Neural cell (in vitro differentiated cells): ENCODE data around the gene DMXL1. TPM values are rescaled to one million over a fixed set of nuclear protein-coding genes. Genes with fewer than 3 reads are reported as not detected.

Experiments used
- H2AFZ ChIP-seq: fragments of 200-600, 300-800 bp; sonication (generic), shearing (Covaris generic); 2 replicates; pipeline ENCODE4 v1.6.0; 2014; ENCODE audit warnings: low read depth, mild to moderate bottlenecking, antibody characterized with exemption, low read length, moderate library complexity
- H3F3A ChIP-seq: fragments of 200-600 bp; shearing (Covaris generic); 2 replicates; pipeline ENCODE4 v1.6.1; 2016; ENCODE audit warnings: mild to moderate bottlenecking, moderate library complexity, mixed read lengths, antibody characterized with exemption, low read length; ENCODE audit not compliant: insufficient read depth, poor library complexity, severe bottlenecking
- H3K27ac ChIP-seq: fragments of 200-600, 300-800 bp; sonication (generic), shearing (Covaris generic); 2 replicates; pipeline ENCODE4 v1.5.1; 2014; ENCODE audit warnings: mild to moderate bottlenecking, low read length, moderate library complexity
- H3K27me3 ChIP-seq: fragments of 300-800, 200-600 bp; sonication (generic), shearing (Covaris generic); 2 replicates; pipeline ENCODE4 v1.6.0; 2014; ENCODE audit warnings: mild to moderate bottlenecking, low read depth, low read length, moderate library complexity; ENCODE audit not compliant: insufficient read depth
- H3K36me3 ChIP-seq: fragments of 300-800, 200-600 bp; sonication (generic), shearing (Covaris generic); 2 replicates; pipeline ENCODE4 v1.5.1; 2014; ENCODE audit warnings: mild to moderate bottlenecking, antibody characterized with exemption, low read length, moderate library complexity; ENCODE audit not compliant: insufficient read depth
- H3K4me2 ChIP-seq: fragments of 300-800, 200-600 bp; sonication (generic), shearing (Covaris generic); 2 replicates; pipeline ENCODE4 v1.6.0; 2014; ENCODE audit warnings: mild to moderate bottlenecking, low read length
- H3K4me3 ChIP-seq: fragments of 300-800, 200-600 bp; sonication (generic), shearing (Covaris generic); 2 replicates; pipeline ENCODE4 v1.5.1; 2014; ENCODE audit warnings: mild to moderate bottlenecking, low read length, moderate library complexity
- H3K79me2 ChIP-seq: fragments of 200-600 bp; shearing (Covaris generic); replicated peaks from 2 replicates; pipeline ENCODE4 v1.6.0; 2014; ENCODE audit warnings: mild to moderate bottlenecking, low read length, moderate library complexity; ENCODE audit not compliant: insufficient read depth
- H3K9ac ChIP-seq: fragments of 300-800, 200-600 bp; sonication (generic), shearing (Covaris generic); 2 replicates; pipeline ENCODE4 v1.6.1; 2016; ENCODE audit warnings: mild to moderate bottlenecking, low read length, mixed read lengths
- H3K9me2 ChIP-seq: fragments of 200-600 bp; shearing (Covaris generic); 2 replicates; pipeline ENCODE4 v1.6.1; 2016; ENCODE audit warnings: mild to moderate bottlenecking, low read length, mixed read lengths; ENCODE audit not compliant: insufficient read depth
- H3K9me3 ChIP-seq: fragments of 200-600, 300-800 bp; sonication (generic), shearing (Covaris generic); 2 replicates; pipeline ENCODE4 v1.6.1; 2016; ENCODE audit warnings: mild to moderate bottlenecking, mixed run types, low read length, moderate library complexity, mixed read lengths
- H4K20me1 ChIP-seq: fragments of 200-600 bp; shearing (Covaris generic); 2 replicates; pipeline ENCODE4 v1.6.1; 2016; ENCODE audit warnings: mild to moderate bottlenecking, mixed run types; ENCODE audit not compliant: insufficient read depth
- EP300 ChIP-seq: fragments of 450-650 bp; conservative IDR thresholded peaks from 2 replicates; pipeline ENCODE4 v1.6.1; 2014; ENCODE audit warnings: antibody characterized with exemption, mild to moderate bottlenecking, moderate library complexity; ENCODE audit not compliant: poor library complexity, severe bottlenecking
- EZH2 ChIP-seq: fragments of 200-600, 300-800 bp; shearing (Covaris generic), sonication (generic); IDR thresholded peaks from 2 replicates; pipeline ENCODE4 v1.6.1; 2014; ENCODE audit warnings: antibody characterized with exemption, low read length, borderline replicate concordance, mild to moderate bottlenecking; ENCODE audit not compliant: insufficient read depth, poor library complexity, severe bottlenecking
- MXI1 ChIP-seq: fragments of 450-650 bp; conservative IDR thresholded peaks from 2 replicates; pipeline ENCODE4 v1.6.1; 2014; ENCODE audit warnings: antibody characterized with exemption, mild to moderate bottlenecking; ENCODE audit not compliant: poor library complexity, severe bottlenecking
- POLR2AphosphoS5 ChIP-seq: IDR thresholded peaks from 2 replicates; pipeline ENCODE4 v1.6.1; 2012
- RAD21 ChIP-seq: fragments of 450-650 bp; conservative IDR thresholded peaks from 2 replicates; pipeline ENCODE4 v1.6.1; 2014; ENCODE audit warnings: antibody characterized with exemption, mild to moderate bottlenecking, moderate library complexity
- SMC3 ChIP-seq: fragments of 450-650 bp; conservative IDR thresholded peaks from 2 replicates; pipeline ENCODE4 v1.6.1; 2014; ENCODE audit warnings: antibody characterized with exemption, mild to moderate bottlenecking, moderate library complexity; ENCODE audit not compliant: poor library complexity
- TAF1 ChIP-seq: IDR thresholded peaks from 2 replicates; pipeline ENCODE4 v1.6.1; 2012; ENCODE audit warnings: low read depth
- polyA plus RNA-seq: library from polyadenylated mRNA; depleted of rRNA; stranded (reverse); fragments of >200 nt; gene quantifications from 2 replicates; pipeline ENCODE4 v1.2.3, GENCODE V29; 2014
- TF ChIP-seq, protein P1 (sequence below): fragments of 450-650 bp; IDR thresholded peaks from 2 replicates; pipeline ENCODE4 v1.5.1; 2014; ENCODE audit warnings: antibody characterized with exemption, mild to moderate bottlenecking, moderate library complexity; ENCODE audit not compliant: poor library complexity, severe bottlenecking
- TF ChIP-seq, protein P2 (sequence below): IDR thresholded peaks from 2 replicates; pipeline ENCODE4 v1.6.1; 2012; ENCODE audit warnings: borderline replicate concordance

Gene DMXL1
- polyA plus RNA-seq, 1 donor from 2014 or later: 46.9 TPM

DNA sequence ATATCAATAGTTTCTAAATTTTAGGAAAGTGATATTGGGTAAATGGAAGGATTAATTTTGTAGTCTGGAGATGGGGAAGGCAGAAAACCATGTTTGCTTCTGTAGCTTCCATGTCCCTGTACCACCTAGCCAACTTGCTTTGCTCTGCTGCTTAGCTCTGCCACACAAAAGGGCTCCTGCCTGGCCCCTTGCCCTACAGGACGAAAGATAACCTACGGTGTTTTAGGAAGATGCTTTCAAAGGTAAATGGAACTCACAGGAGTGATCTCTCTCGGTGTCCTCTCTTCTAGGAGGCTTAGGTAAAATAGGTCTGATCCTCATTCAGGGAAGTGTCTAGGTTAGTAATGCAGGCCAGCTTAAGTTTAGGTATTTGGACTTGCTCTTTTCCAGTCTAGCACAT, 37.8 kb upstream of the DMXL1 start:
- no peaks in the 10 kb centered on the region for H3F3A ChIP-seq
- TF ChIP-seq, protein P1, sequence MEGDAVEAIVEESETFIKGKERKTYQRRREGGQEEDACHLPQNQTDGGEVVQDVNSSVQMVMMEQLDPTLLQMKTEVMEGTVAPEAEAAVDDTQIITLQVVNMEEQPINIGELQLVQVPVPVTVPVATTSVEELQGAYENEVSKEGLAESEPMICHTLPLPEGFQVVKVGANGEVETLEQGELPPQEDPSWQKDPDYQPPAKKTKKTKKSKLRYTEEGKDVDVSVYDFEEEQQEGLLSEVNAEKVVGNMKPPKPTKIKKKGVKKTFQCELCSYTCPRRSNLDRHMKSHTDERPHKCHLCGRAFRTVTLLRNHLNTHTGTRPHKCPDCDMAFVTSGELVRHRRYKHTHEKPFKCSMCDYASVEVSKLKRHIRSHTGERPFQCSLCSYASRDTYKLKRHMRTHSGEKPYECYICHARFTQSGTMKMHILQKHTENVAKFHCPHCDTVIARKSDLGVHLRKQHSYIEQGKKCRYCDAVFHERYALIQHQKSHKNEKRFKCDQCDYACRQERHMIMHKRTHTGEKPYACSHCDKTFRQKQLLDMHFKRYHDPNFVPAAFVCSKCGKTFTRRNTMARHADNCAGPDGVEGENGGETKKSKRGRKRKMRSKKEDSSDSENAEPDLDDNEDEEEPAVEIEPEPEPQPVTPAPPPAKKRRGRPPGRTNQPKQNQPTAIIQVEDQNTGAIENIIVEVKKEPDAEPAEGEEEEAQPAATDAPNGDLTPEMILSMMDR: no peak
- TF ChIP-seq EZH2 (no peak), MXI1 (no peak), RAD21 (no peak), TAF1 (no peak), EP300 (no peak), SMC3 (no peak), POLR2AphosphoS5 (no peak)
- TF ChIP-seq, protein P2, sequence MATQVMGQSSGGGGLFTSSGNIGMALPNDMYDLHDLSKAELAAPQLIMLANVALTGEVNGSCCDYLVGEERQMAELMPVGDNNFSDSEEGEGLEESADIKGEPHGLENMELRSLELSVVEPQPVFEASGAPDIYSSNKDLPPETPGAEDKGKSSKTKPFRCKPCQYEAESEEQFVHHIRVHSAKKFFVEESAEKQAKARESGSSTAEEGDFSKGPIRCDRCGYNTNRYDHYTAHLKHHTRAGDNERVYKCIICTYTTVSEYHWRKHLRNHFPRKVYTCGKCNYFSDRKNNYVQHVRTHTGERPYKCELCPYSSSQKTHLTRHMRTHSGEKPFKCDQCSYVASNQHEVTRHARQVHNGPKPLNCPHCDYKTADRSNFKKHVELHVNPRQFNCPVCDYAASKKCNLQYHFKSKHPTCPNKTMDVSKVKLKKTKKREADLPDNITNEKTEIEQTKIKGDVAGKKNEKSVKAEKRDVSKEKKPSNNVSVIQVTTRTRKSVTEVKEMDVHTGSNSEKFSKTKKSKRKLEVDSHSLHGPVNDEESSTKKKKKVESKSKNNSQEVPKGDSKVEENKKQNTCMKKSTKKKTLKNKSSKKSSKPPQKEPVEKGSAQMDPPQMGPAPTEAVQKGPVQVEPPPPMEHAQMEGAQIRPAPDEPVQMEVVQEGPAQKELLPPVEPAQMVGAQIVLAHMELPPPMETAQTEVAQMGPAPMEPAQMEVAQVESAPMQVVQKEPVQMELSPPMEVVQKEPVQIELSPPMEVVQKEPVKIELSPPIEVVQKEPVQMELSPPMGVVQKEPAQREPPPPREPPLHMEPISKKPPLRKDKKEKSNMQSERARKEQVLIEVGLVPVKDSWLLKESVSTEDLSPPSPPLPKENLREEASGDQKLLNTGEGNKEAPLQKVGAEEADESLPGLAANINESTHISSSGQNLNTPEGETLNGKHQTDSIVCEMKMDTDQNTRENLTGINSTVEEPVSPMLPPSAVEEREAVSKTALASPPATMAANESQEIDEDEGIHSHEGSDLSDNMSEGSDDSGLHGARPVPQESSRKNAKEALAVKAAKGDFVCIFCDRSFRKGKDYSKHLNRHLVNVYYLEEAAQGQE: no peak
- no peak overlapping the region for H3K4me3 ChIP-seq
- H3K4me2 ChIP-seq: no peak overlapping the region
- no peaks in the 10 kb centered on the region for H3K27me3 ChIP-seq
- no peaks in the 10 kb centered on the region for H3K79me2 ChIP-seq
- H2AFZ ChIP-seq: no peak overlapping the region
- H3K9ac ChIP-seq: no peak overlapping the region
- no peaks in the 10 kb centered on the region for H3K9me2 ChIP-seq
- no peaks in the 10 kb centered on the region for H4K20me1 ChIP-seq
- no peaks in the 10 kb centered on the region for H3K9me3 ChIP-seq
- H3K27ac ChIP-seq: no peak overlapping the region
- no peaks in the 10 kb centered on the region for H3K36me3 ChIP-seq

DNA sequence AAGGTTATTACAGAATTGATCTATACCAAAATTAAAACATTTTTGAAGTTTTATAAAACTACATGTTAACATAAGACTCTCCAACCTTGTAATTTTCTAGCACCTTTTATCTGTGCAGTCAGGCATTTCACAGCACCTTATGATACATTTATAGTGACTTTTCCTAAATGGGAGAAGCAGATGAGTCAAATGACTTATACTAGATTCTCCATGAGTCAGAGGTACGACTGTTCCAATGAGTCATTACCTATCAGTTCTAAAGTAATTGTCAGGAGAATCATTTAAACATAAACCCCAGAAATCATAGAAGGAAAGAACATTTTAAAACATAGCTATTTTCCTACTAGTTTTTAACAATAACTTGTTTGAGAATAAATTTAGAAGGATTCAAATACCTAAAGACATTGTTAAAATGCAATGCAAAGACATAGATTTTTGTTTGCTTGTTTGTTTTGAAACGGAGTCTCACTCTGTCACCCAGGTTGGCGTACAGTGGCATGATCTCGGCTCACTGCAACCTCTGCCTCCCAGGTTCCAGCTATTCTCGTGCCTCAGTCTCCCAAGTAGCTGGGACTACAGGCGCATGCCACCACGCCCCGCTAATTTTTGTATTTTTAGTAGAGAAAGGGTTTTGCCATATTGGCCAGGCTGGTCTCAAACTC, 34.7 kb upstream of the DMXL1 start:
- no peaks in the 10 kb centered on the region for H3K36me3 ChIP-seq
- no peak overlapping the region for H2AFZ ChIP-seq
- H3K4me2 ChIP-seq: no peak overlapping the region

More for the DNA sequence above, 34.7 kb upstream of the DMXL1 start:
- Histone ChIP-seq H3K27me3 (no peaks in the 10 kb centered on the region), H3K4me3 (no peak overlapping the region), H3F3A (no peaks in the 10 kb centered on the region), H4K20me1 (no peaks in the 10 kb centered on the region), H3K9ac (no peak overlapping the region), H3K27ac (no peak overlapping the region), H3K9me2 (no peaks in the 10 kb centered on the region), H3K9me3 (no peaks in the 10 kb centered on the region), H3K79me2 (no peaks in the 10 kb centered on the region)
- TF ChIP-seq TAF1: no peak
